DMS53 (cell line): ENCODE data around the gene ITGA2B.
"Not testable (repeated sequence)": the region's sequence is repeated elsewhere in the genome, so short reads cannot be mapped to it uniquely, and the experiment has no call there.

Experiments
- DNase-seq: peaks from one replicate; lab custom pipeline; 2025; lab: John Stamatoyannopoulos, UW

Gene ITGA2B

GRCh38 chr17:44390250-44390870 is 911 bp upstream of the ITGA2B start:
- no peak for DNase-seq

GRCh38 chr17:44389723-44390202 is 314 bp upstream of the ITGA2B start:
- DNase-seq: no peak

- no peak for DNase-seq
Measured at GRCh38 chr17:44387804-44388203, 1.6 kb downstream of the ITGA2B start.

GRCh38 chr17:44386182-44386525 is 3.3 kb downstream of the ITGA2B start:
- peak; percentile 51 for DNase-seq

GRCh38 chr17:44385287-44386181 is 3.9 kb downstream of the ITGA2B start:
- DNase-seq: peak; percentile 83

GRCh38 chr17:44384823-44385286 is 4.6 kb downstream of the ITGA2B start:
- no peak for DNase-seq

- no peak for DNase-seq
Measured at GRCh38 chr17:44384281-44384822, 5.1 kb downstream of the ITGA2B start.

GRCh38 chr17:44383861-44384260 is 5.6 kb downstream of the ITGA2B start:
- no peak for DNase-seq

- DNase-seq: no peak
Measured at GRCh38 chr17:44383363-44383762, 6.1 kb downstream of the ITGA2B start.

GRCh38 chr17:44382917-44383316 is 6.5 kb downstream of the ITGA2B start:
- no peak for DNase-seq

- DNase-seq: no peak
Measured at GRCh38 chr17:44381810-44382305, 7.6 kb downstream of the ITGA2B start.

GRCh38 chr17:44380767-44381166 is 8.7 kb downstream of the ITGA2B start:
- DNase-seq: no peak

- DNase-seq: no peak
Measured at GRCh38 chr17:44379887-44380286, 9.6 kb downstream of the ITGA2B start.

GRCh38 chr17:44378171-44378705 is 11.2 kb downstream of the ITGA2B start:
- DNase-seq: no peak

GRCh38 chr17:44376779-44377178 is 12.7 kb downstream of the ITGA2B start:
- DNase-seq: no peak

GRCh38 chr17:44376124-44376523 is 13.3 kb downstream of the ITGA2B start:
- peak; percentile 59 for DNase-seq

- DNase-seq: peak; percentile 68
Measured at GRCh38 chr17:44375196-44376017, 14.0 kb downstream of the ITGA2B start.

- peak; percentile 75 for DNase-seq
Measured at GRCh38 chr17:44374306-44375195, 14.9 kb downstream of the ITGA2B start.

GRCh38 chr17:44372036-44372435 is 17.4 kb downstream of the ITGA2B start:
- DNase-seq: no peak

GRCh38 chr17:44369414-44370023 is 19.9 kb downstream of the ITGA2B start:
- DNase-seq: not testable (repeated sequence)
